Esophagus muscularis mucosa (tissue), 4 donors: ENCODE measurements around the gene TMSB10. TPM values are rescaled to one million over a fixed set of nuclear protein-coding genes. Genes with fewer than 3 reads are reported as not detected.
A peak's percentile ranks its signal among the peaks of the same experiment; 100 is the strongest.

Experiments
- DNase-seq: peaks from one replicate; pipeline ENCODE4 v3.0.0-alpha.2; 2017; ENCODE audit errors: extremely low spot score
- H3K27ac ChIP-seq, 4 donors: fragments of 200-600 bp; sonication (generic); replicated peaks in 1 of 4; 1 replicate in 3 of 4; 2 replicates in 1 of 4; pipeline ENCODE4 v1.5.1; 2016 to 2019; ENCODE audit warnings: mild to moderate bottlenecking in 1 of 4
- H3K27me3 ChIP-seq, 4 donors: fragments of 200-600 bp; sonication (generic); one replicate each; pipeline versions ENCODE4 v1.5.1 to v1.6.0; 2016 to 2019
- H3K36me3 ChIP-seq, 4 donors: fragments of 200-600 bp; sonication (generic); one replicate each; pipeline ENCODE4 v1.5.1; 2016 to 2019
- H3K4me1 ChIP-seq, 4 donors: fragments of 200-600 bp; sonication (generic); one replicate each; pipeline ENCODE4 v1.5.1; 2016 to 2019
- H3K4me3 ChIP-seq, 4 donors: fragments of 200-600 bp; sonication (generic); 1 replicate in 2 of 4; 2 replicates in 2 of 4; pipeline ENCODE4 v1.5.1; 2016 to 2019; ENCODE audit warnings: mild to moderate bottlenecking in 4 of 4, moderate library complexity in 1 of 4
- H3K9me3 ChIP-seq, 4 donors: fragments of 200-600 bp; sonication (generic); 1 replicate in 3 of 4; 2 replicates in 1 of 4; pipeline ENCODE4 v1.5.1; 2016 to 2019
- EP300 ChIP-seq: sonication (generic); formaldehyde crosslinking; IDR thresholded peaks from one replicate; pipeline ENCODE4 v1.6.1; 2017; ENCODE audit warnings: antibody characterized with exemption
- POLR2A ChIP-seq: fragments of 450-650 bp; IDR thresholded peaks from one replicate; pipeline ENCODE4 v1.6.1; 2017; ENCODE audit warnings: antibody characterized with exemption, moderate library complexity, mild to moderate bottlenecking, low read depth
- POLR2AphosphoS5 ChIP-seq, 2 donors: sonication (generic); formaldehyde crosslinking; IDR thresholded peaks; one replicate each; pipeline ENCODE4 v1.6.1; 2017; ENCODE audit warnings: antibody characterized with exemption in 2 of 2
- WGBS: methylation state at CpG from one replicate; pipeline ENCODE4 v1.1.5; 2018; 5-methylcytosine and 5-hydroxymethylcytosine counted together
- intact Hi-C: fragments of 100-400 bp; cut with DNase I; formaldehyde crosslinking; loops from one replicate; pipeline ENCODE4 v1.15.1; 2023
- total RNA-seq, 4 donors: library from RNA; depleted of rRNA; stranded (reverse); fragments of >200 nt; gene quantifications; one replicate each; pipeline versions ENCODE4 v1.1.0 to v1.2.1, GENCODE V29; 2016
- TF ChIP-seq, protein P1 (sequence below), 3 experiments: fragments of 200-600 bp in 2 of 3; fragments of 450-650 bp in 1 of 3; sonication (generic) in 2 of 3; IDR thresholded peaks; one replicate each; pipeline ENCODE4 v1.5.1; 2017 to 2019; ENCODE audit warnings: antibody characterized with exemption in 3 of 3, mild to moderate bottlenecking in 2 of 3, moderate library complexity in 1 of 3

Gene TMSB10
- total RNA-seq, 4 donors from 2014 or later: 1,300 to 2,755 (median 1,711) TPM

DNA sequence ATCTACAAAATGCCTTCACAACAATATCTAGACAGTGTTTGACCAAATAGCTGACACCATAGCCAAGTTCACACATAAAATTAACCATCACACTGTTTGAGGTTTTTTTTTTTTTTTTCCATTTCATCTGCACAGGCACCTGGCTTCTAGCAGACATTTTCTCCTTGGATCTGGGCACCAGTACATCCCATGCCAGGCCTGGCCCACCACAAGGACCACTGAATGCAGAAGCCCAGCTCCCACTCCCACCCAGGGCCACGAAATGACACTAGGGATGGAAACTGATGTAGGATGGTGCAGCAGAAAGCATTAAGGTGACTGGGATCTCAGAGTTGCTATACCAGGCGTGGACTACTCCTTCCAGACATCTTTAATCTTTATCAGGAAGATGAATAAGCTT is 13.0 kb downstream of the TMSB10 start:
- intact Hi-C loops: no loop called here
- no peaks in the 10 kb centered on the region for H3K27me3 ChIP-seq
- DNase-seq: no peak
- H3K4me3 ChIP-seq: no peak overlapping the region
- H3K4me1 ChIP-seq: peaks cover 7 to 19% (median 15%) of the 10 kb centered on the region in 4 donors
- peak overlapping the region in 1 of 4 donors; percentile 88 for H3K27ac ChIP-seq
- no peaks in the 10 kb centered on the region for H3K9me3 ChIP-seq
- H3K36me3 ChIP-seq: no peaks in the 10 kb centered on the region
- 88% methylated on average over 2 of the region's 2 CpGs for WGBS
- TF ChIP-seq POLR2AphosphoS5 (IDR thresholded peaks at IDR 0.05): no peak
- TF ChIP-seq, protein P1, sequence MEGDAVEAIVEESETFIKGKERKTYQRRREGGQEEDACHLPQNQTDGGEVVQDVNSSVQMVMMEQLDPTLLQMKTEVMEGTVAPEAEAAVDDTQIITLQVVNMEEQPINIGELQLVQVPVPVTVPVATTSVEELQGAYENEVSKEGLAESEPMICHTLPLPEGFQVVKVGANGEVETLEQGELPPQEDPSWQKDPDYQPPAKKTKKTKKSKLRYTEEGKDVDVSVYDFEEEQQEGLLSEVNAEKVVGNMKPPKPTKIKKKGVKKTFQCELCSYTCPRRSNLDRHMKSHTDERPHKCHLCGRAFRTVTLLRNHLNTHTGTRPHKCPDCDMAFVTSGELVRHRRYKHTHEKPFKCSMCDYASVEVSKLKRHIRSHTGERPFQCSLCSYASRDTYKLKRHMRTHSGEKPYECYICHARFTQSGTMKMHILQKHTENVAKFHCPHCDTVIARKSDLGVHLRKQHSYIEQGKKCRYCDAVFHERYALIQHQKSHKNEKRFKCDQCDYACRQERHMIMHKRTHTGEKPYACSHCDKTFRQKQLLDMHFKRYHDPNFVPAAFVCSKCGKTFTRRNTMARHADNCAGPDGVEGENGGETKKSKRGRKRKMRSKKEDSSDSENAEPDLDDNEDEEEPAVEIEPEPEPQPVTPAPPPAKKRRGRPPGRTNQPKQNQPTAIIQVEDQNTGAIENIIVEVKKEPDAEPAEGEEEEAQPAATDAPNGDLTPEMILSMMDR (IDR thresholded peaks at IDR 0.05): no peak
- TF ChIP-seq POLR2A: no peak
- TF ChIP-seq EP300: no peak

DNA sequence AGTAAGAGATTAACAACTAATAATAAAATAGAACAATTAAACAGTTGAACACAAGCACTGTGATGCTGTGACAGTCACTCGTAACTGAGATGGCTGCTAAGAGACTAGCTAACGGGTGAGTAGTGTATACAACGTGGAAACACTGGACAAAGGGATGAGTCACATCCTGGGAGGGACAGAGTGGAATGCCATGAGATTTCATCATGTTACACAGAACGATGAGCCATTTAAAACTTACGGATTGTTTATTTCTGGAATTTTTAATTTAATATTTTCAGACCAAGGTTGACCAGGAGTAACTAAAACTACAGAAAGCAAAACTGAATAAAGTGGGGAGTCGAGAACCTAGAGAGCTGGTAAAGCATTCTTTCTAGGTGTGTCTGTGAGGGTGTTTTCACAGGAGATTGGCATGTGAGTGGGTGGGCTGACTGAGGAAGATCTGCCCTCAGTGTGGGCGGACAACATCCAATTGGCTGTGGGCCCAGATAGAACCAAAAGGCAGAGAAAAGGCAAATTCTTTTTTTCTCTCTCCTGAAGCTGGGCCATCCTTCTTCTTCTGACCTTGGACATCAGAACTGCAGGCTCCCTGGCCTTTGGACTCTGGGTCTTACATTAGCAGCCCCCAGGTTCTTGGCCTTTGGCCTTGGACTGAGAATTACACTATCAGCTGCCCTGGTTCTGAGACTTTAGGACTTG is 14.6 kb downstream of the TMSB10 start:
- Histone ChIP-seq H3K27ac (peak overlapping the region; percentile 80 to 89 (median 87)), H3K36me3 (no peaks in the 10 kb centered on the region), H3K4me3 (peak overlapping the region; percentile 14 to 40 (median 30)), H3K9me3 (no peaks in the 10 kb centered on the region), H3K27me3 (no peaks in the 10 kb centered on the region), H3K4me1 (peaks cover 10 to 23% (median 17%) of the 10 kb centered on the region in 4 donors)
- intact Hi-C loops: loop anchor here (5.0 kb wide), 1 partner anchor 52 kb away; the partner anchor contains the start of gene KCMF1
- peak; percentile 75 to 87 for TF ChIP-seq POLR2AphosphoS5 (IDR thresholded peaks at IDR 0.05)
- TF ChIP-seq, protein P1 (IDR thresholded peaks at IDR 0.05): no peak
- TF ChIP-seq EP300: no peak
- TF ChIP-seq POLR2A: no peak
- DNase-seq: no peak
- WGBS: 7% methylated on average over 7 of the region's 7 CpGs

DNA sequence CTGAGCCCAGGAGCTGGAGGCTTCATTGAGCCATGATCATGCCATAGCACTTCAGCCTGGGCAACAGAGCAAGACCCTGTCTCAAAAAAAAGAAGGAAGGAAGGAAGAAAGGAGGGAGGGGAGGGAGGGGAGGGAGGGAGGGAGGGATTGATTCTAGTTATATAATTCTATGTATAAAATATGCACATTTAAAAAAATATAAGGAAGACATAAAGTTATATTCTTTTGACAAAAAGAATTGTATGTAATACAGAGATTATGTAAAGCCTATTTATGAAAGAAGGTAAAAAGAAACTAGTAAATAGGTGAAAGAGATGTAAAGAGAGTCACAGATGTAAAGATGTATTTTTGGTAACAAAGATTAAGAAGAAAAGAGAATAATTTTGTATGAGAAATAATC is 17.6 kb downstream of the TMSB10 start:
- intact Hi-C loops: loop anchor here (5.0 kb wide), 1 partner anchor 49 kb away; the partner anchor contains the start of gene KCMF1
- no peak for DNase-seq
- TF ChIP-seq POLR2AphosphoS5 (IDR thresholded peaks at IDR 0.05) (no peak), EP300 (no peak), POLR2A (no peak)
- TF ChIP-seq, protein P1 (IDR thresholded peaks at IDR 0.05): no peak
- no peaks in the 10 kb centered on the region for H3K36me3 ChIP-seq
- H3K27me3 ChIP-seq: no peaks in the 10 kb centered on the region
- H3K27ac ChIP-seq: no peak overlapping the region
- H3K4me1 ChIP-seq: peaks cover 23 to 45% (median 39%) of the 10 kb centered on the region in 4 donors
- no peak overlapping the region for H3K4me3 ChIP-seq
- H3K9me3 ChIP-seq: no peaks in the 10 kb centered on the region

DNA sequence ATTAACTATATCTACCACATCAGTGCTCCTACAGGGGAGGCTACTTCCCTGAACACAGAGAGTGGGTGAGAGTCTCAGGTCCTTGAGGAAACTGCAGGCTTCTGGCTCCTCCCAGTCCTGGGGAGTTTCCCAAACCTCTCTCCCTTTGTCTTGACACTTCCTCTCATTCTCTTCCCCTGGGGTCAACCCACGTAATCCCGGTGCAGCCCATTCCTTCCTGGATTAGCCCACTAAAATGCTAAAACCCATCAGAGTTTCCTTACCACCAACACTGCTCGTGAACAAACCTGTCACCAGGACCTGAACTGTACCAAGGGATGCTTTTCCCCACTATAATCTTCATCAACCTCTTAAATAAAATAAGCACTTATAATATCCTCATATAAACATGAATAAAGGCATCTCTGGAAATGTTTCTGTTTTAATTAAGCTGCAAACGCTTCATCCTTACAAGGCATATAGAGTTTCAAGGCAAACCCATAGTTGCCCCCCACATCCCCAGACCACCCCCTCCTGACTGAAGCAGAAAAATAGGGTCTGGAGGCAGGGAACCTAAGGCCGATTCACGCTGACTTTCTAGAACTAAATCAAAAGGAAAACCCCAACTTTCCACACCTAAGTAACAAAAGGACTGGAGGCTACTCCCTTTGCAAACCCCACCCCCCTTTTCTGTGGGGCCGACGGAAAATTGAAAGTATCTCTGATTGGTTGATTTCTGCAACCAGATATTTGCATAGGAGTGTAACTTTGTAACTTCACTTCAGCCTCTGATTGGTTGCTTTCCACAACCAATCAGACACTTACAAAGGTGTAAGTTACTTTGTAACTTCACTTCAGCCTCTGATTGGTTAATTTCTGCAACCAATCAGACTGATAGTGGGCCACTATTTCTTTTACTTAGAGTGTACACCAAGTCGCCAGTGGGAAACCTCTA is 19.0 kb downstream of the TMSB10 start:
- WGBS: 54% methylated on average over 9 of the region's 9 CpGs
- Histone ChIP-seq H3K4me3 (peak overlapping the region in 1 of 4 donors; percentile 28), H3K4me1 (peaks cover 23 to 42% (median 34%) of the 10 kb centered on the region in 4 donors), H3K27me3 (no peaks in the 10 kb centered on the region), H3K9me3 (no peaks in the 10 kb centered on the region), H3K27ac (peak overlapping the region; percentile 28 to 65 (median 45)), H3K36me3 (no peaks in the 10 kb centered on the region)
- TF ChIP-seq POLR2AphosphoS5 (IDR thresholded peaks at IDR 0.05) (peak; percentile 49 to 72), EP300 (no peak)
- no peak for DNase-seq
- intact Hi-C loops: loop anchor here (5.0 kb wide), 2 partner anchors 48 to 427 kb away; partner anchors contain the start of gene KCMF1

DNA sequence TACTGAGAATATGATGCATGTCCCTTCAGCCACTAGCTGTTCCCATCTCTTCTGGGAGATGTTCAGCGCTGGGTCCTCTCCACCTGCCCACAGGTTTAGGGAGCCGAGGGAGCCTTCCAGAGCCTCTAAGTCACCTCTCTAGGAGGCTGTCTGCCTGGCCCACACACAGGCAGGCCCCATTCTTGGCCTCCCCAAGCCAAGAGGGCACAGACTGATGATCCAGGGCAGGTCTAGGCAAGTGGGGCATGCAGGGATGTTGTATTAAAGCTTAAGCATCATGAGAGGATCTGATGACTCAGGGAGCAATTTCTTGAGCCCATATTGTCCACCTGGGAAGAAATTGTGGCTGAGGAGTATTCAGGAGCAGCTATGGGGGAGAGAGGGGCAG is 19.9 kb downstream of the TMSB10 start:
- no peak for TF ChIP-seq POLR2AphosphoS5 (IDR thresholded peaks at IDR 0.05)
- no peak overlapping the region for H3K4me3 ChIP-seq
- H3K4me1 ChIP-seq: peaks cover 20 to 33% (median 25%) of the 10 kb centered on the region in 4 donors
- peak overlapping the region; percentile 22 to 65 (median 45) for H3K27ac ChIP-seq
- WGBS: 100% methylated on average over 1 of the region's 2 CpGs
- no peaks in the 10 kb centered on the region for H3K36me3 ChIP-seq
- intact Hi-C loops: loop anchor here (5.0 kb wide), 1 partner anchor 428 kb away; no protein-coding TSS in a partner anchor
- DNase-seq: no peak
- no peaks in the 10 kb centered on the region for H3K27me3 ChIP-seq
- no peaks in the 10 kb centered on the region for H3K9me3 ChIP-seq
